HG03196 (cell line): ENCODE data around the gene ZNF688.

Experiments
- ATAC-seq: cut with Tn5 transposase; IDR thresholded peaks from one replicate; pipeline ENCODE4 v1.9.1; 2021; ENCODE audit not compliant: unreplicated experiment

ZNF688 gene

GRCh38 chr16:30585400-30586191 is 14.1 kb upstream of the ZNF688 start, which contains the start of gene ZNF785:
Gene ZNF785 (minus strand): TSS chr16:30585697. CDS start chr16:30585611, 86 bp downstream.
- ATAC-seq, result peak; percentile 88

DNA sequence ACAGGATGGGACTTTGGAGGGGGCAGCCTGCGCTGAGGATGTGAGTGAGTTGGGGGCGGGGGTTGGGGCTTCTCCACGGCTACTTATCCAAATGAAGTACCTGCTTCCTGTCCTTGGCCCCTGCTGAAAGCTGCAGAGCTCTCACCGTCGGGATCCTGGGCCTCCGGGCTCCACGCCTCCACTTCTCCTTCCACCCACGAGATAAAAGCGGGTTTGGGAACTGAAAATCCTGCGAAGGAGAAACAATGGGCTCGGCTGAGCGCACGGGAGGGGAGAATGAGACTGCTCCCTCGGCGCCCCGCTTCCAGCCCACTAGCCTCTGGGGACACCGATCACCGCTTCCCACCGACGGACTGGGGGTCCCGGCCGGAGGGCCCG is 13.5 kb upstream of the ZNF688 start:
- ATAC-seq, result peak; percentile 41

DNA sequence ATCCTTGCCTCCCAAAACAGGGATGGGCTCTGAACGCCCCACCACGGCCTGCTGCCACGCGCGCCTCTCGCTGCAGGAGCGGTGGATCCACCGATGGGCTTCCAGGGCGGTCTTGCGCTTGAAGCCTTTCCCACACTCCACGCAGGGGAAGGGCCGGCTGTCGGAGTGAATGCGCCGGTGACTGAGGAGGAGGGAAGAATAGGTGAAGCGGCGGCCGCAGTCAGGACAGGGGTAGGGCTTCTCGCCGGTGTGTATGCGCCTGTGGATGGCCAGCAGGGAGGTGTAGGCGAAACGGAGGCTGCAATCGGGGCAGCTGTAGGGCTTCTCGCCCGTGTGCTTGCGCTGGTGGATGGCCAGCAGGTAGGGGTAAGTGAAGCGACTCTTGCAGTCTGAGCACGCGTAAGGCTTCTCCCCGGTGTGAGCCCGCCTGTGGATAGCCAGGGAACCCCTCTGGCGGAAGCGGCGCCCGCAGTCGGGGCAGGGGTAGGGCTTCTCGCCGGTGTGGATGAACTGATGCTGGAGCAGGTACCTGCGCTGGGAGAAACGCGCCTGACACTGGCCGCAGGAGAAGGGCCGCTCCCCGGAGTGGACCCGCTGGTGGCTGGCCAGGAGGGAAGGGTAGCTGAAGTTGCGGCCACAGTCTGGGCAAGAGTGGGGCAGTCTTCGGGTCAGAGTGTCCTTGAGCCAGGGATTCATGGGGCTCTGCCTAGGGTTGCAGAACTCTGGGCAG is 11.3 kb upstream of the ZNF688 start:
- ATAC-seq, result no peak

DNA sequence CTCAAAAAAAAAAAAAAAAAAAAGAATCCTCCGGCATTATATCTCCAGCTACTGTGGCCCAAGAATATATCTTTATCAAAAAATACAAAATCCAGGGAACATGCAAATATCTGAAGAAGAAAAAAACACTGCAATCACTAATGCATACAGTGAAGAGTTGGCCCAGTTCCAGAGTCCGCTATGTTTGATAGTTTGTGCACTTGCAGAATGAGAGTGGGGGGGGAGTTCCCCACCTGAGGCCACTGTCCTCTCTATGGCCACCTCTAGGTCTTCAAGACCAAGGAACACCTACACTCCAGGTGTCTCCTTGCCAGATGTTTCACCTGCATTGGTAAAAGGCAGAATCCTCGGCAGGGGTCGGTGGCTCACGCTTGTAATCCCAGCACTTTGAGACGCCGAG is 9.9 kb upstream of the ZNF688 start:
- no peak for ATAC-seq

GRCh38 chr16:30574678-30575077 is 3.2 kb upstream of the ZNF688 start:
- ATAC-seq, result no peak

- ATAC-seq, result no peak
Observed at GRCh38 chr16:30570636-30571444, 674 bp downstream of the ZNF688 start.

GRCh38 chr16:30569746-30570635 is 1.5 kb downstream of the ZNF688 start:
- ATAC-seq, result no peak

DNA sequence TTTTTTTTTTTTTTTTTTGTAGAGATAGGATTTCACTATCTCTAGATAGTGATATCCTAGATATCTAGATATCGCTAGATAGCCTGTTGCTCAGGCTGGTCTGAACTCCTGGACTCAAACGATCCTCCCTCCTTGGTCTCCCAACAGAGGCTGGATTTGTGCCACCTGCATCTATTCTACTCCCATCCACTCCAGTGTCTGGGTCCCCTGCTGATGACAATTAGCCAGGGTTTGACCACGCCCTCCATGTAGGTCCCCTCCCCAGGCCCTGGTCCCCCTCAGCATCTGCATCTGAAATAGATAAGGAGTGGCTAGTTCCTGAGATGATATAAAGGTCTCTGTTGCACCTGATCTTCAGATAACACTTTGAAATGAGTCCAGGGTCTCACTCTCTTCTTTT is 2.2 kb downstream of the ZNF688 start:
- no peak for ATAC-seq

- ATAC-seq, result peak; percentile 30
Observed at GRCh38 chr16:30567991-30568638, 3.4 kb downstream of the ZNF688 start.

GRCh38 chr16:30567160-30567990 is 4.1 kb downstream of the ZNF688 start:
- ATAC-seq, result no peak

GRCh38 chr16:30566531-30566930 is 5.0 kb downstream of the ZNF688 start:
- ATAC-seq, result no peak

- ATAC-seq, result no peak
Observed at GRCh38 chr16:30565984-30566383, 5.5 kb downstream of the ZNF688 start.

- no peak for ATAC-seq
Observed at GRCh38 chr16:30565526-30565925, 6.0 kb downstream of the ZNF688 start.

DNA sequence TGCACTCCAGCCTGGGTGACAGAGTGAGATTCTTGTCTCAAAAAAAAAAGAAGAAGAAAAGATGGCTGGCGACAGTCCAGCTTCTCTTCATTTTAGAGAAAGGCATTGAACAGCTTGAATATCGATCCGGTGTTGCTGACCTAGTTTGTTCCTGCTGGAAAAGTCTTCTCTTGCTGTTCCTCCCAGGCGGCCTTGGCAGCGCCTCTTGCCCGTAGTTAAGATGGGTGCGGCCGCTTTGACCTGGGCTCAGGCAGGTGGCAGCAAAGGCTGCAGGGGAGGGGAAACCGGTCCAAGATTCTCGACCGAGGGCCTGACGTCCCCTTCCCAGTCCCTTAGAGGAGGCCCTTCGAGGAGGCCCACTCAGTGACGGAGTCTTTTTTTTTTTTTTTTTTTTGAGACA is 9.5 kb downstream of the ZNF688 start:
- no peak for ATAC-seq

GRCh38 chr16:30561089-30561816 is 10.3 kb downstream of the ZNF688 start:
- no peak for ATAC-seq

- ATAC-seq, result no peak
Observed at GRCh38 chr16:30559690-30560089, 11.8 kb downstream of the ZNF688 start.

GRCh38 chr16:30558789-30559377 is 12.6 kb downstream of the ZNF688 start:
- ATAC-seq, result no peak
